IMR-90 (cell line): ENCODE results near the gene TNRC6B. TPM values are rescaled to one million over a fixed set of nuclear protein-coding genes. Genes with fewer than 3 reads are reported as not detected.

Experiments used
- ATAC-seq: fragments of 200-7000 bp; cut with Tn5 transposase; 2 replicates; pipeline ENCODE4 v1.9.1; 2020; ENCODE audit warnings: low read depth, mild to moderate bottlenecking, moderate library complexity
- BruUV-seq: library from RNA; stranded (reverse); fragments of 400-500 nt; replicated peaks from 2 replicates; lab custom pipeline; 2021; lab: Mats Ljungman, UMichigan
- CTCF ChIA-PET: fragments of 300-600 bp; formaldehyde crosslinking; extraction: SDS; loops from one replicate; lab custom pipeline; 2021; ENCODE audit warnings: antibody characterized with exemption; lab: Yijun Ruan, JAX
- POLR2A ChIA-PET: fragments of 300-600 bp; sonication (Branson Sonifier 250); formaldehyde crosslinking; loops from one replicate; lab custom pipeline; 2022; ENCODE audit warnings: antibody characterized with exemption; ENCODE audit not compliant: unreplicated experiment; lab: Charles Lee
- DNase-seq: peaks from one replicate; pipeline ENCODE4 v3.0.0; 2013
- H2AFZ ChIP-seq: replicated peaks from 2 replicates; pipeline ENCODE3; 2013; ENCODE audit warnings: low read length, mild to moderate bottlenecking; ENCODE audit not compliant: poor library complexity
- H2AK5ac ChIP-seq: 2 replicates; pipeline ENCODE4 v1.6.1; 2013; ENCODE audit warnings: low read depth, low read length, inconsistent platforms
- H2AK9ac ChIP-seq: replicated peaks from 2 replicates; pipeline ENCODE3; 2013; ENCODE audit warnings: mild to moderate bottlenecking, low read depth, low read length, moderate library complexity; ENCODE audit not compliant: poor library complexity
- H2BK120ac ChIP-seq: 2 replicates; pipeline ENCODE4 v1.6.1; 2013; ENCODE audit warnings: low read depth, low read length, inconsistent platforms
- H2BK15ac ChIP-seq: 3 replicates; pipeline ENCODE4 v1.6.1; 2013; ENCODE audit warnings: low read depth, low read length, inconsistent platforms
- H2BK20ac ChIP-seq: 2 replicates; pipeline ENCODE4 v1.6.1; 2013; ENCODE audit warnings: low read depth, mild to moderate bottlenecking, inconsistent platforms, low read length, moderate library complexity
- H2BK5ac ChIP-seq: 2 replicates; pipeline ENCODE4 v1.6.1; 2013; ENCODE audit warnings: mild to moderate bottlenecking, low read depth, low read length, inconsistent platforms; ENCODE audit not compliant: poor library complexity, severe bottlenecking
- H3K14ac ChIP-seq: replicated peaks from 2 replicates; pipeline ENCODE4 v1.6.1; 2013; ENCODE audit warnings: low read depth, low read length, inconsistent platforms
- H3K18ac ChIP-seq: 2 replicates; pipeline ENCODE4 v1.6.1; 2013; ENCODE audit warnings: low read depth, low read length, control low read depth
- H3K23ac ChIP-seq: 2 replicates; pipeline ENCODE4 v1.6.1; 2013; ENCODE audit warnings: low read depth, low read length, inconsistent platforms
- H3K27ac ChIP-seq: 2 replicates; pipeline ENCODE4 v1.5.1; 2013; ENCODE audit warnings: mild to moderate bottlenecking, control low read depth, low read length; ENCODE audit not compliant: insufficient read depth
- H3K27me3 ChIP-seq: 2 replicates; pipeline ENCODE4 v1.6.1; 2013; ENCODE audit warnings: low read length; ENCODE audit not compliant: control insufficient read depth, insufficient read depth
- H3K36me3 ChIP-seq: 2 replicates; pipeline ENCODE4 v1.6.1; 2013; ENCODE audit warnings: low read length, mixed read lengths; ENCODE audit not compliant: control insufficient read depth, insufficient read depth
- H3K4ac ChIP-seq: 2 replicates; pipeline ENCODE4 v1.6.1; 2013; ENCODE audit warnings: low read depth, low read length, inconsistent platforms
- H3K4me1 ChIP-seq: 2 replicates; pipeline ENCODE4 v1.6.1; 2013; ENCODE audit warnings: low read length, mixed read lengths; ENCODE audit not compliant: control insufficient read depth, insufficient read depth
- H3K4me2 ChIP-seq: 2 replicates; pipeline ENCODE4 v1.6.1; 2013; ENCODE audit warnings: low read depth, mild to moderate bottlenecking, control low read depth, low read length, moderate library complexity
- H3K4me3 ChIP-seq: 2 replicates; pipeline ENCODE4 v1.5.1; 2013; ENCODE audit warnings: low read depth, mild to moderate bottlenecking, control low read depth, low read length, moderate library complexity; ENCODE audit not compliant: insufficient read depth
- H3K56ac ChIP-seq: 2 replicates; pipeline ENCODE4 v1.6.1; 2013; ENCODE audit warnings: low read length, inconsistent platforms; ENCODE audit not compliant: insufficient read depth; ENCODE audit errors: extremely low read depth
- H3K79me1 ChIP-seq, 2 experiments: 2 replicates each; pipeline ENCODE4 v1.6.1; 2013; ENCODE audit warnings: low read length in 2 of 2, inconsistent platforms in 1 of 2, low read depth in 1 of 2
- H3K9ac ChIP-seq: 2 replicates; pipeline ENCODE4 v1.6.1; 2013; ENCODE audit warnings: low read depth, low read length, control low read depth
- H3K9me1 ChIP-seq: 2 replicates; pipeline ENCODE4 v1.6.1; 2013; ENCODE audit warnings: low read length, inconsistent platforms; ENCODE audit not compliant: insufficient read depth
- H3K9me3 ChIP-seq: 2 replicates; pipeline ENCODE4 v1.6.1; 2013; ENCODE audit warnings: low read length; ENCODE audit not compliant: control insufficient read depth, insufficient read depth
- H4K20me1 ChIP-seq: 2 replicates; pipeline ENCODE4 v1.6.1; 2013; ENCODE audit warnings: low read length, inconsistent platforms; ENCODE audit not compliant: insufficient read depth
- H4K5ac ChIP-seq: 2 replicates; pipeline ENCODE4 v1.6.1; 2013; ENCODE audit warnings: mild to moderate bottlenecking, low read depth, low read length, control low read depth
- H4K8ac ChIP-seq, 2 experiments: 2 replicates each; pipeline ENCODE4 v1.6.1; 2013; ENCODE audit warnings: low read depth in 2 of 2, low read length in 2 of 2, control low read depth in 1 of 2, inconsistent platforms in 1 of 2
- H4K91ac ChIP-seq: 2 replicates; pipeline ENCODE4 v1.6.1; 2013; ENCODE audit warnings: low read depth, low read length, inconsistent platforms; ENCODE audit not compliant: insufficient read depth
- CEBPB ChIP-seq: IDR thresholded peaks from 2 replicates; pipeline ENCODE4 v1.6.1; 2012; ENCODE audit warnings: low read depth, low read length, improper control_type of control experiment
- CHD1 ChIP-seq: IDR thresholded peaks from 2 replicates; pipeline ENCODE4 v1.6.1; 2012; ENCODE audit warnings: low read depth, low read length, improper control_type of control experiment
- FOS ChIP-seq: fragments of 150-350 bp; IDR thresholded peaks from 2 replicates; pipeline ENCODE4 v1.6.1; 2016; ENCODE audit warnings: low read depth, low read length
- MAZ ChIP-seq: IDR thresholded peaks from 2 replicates; pipeline ENCODE4 v1.6.1; 2012; ENCODE audit warnings: low read depth, mild to moderate bottlenecking, low read length, improper control_type of control experiment, moderate library complexity, borderline replicate concordance
- RAD21 ChIP-seq: IDR thresholded peaks from 2 replicates; pipeline ENCODE4 v1.6.1; 2012; ENCODE audit warnings: low read length, improper control_type of control experiment
- RCOR1 ChIP-seq: IDR thresholded peaks from 2 replicates; pipeline ENCODE4 v1.6.1; 2012; ENCODE audit warnings: mild to moderate bottlenecking, low read length, improper control_type of control experiment; ENCODE audit not compliant: insufficient replicate concordance
- RFX5 ChIP-seq: IDR thresholded peaks from 2 replicates; pipeline ENCODE4 v1.8.0; 2012; ENCODE audit warnings: low read depth, mild to moderate bottlenecking, low read length, moderate library complexity
- WGBS, 2 experiments: methylation state at CpG; one replicate each; pipeline versions ENCODE4 v1.1.5 to v1.1.7; 2013; ENCODE audit warnings: missing lambda C conversion rate in 2 of 2; ENCODE audit not compliant: insufficient read length in 1 of 2; ENCODE audit errors: extremely low coverage in 2 of 2; 5-methylcytosine and 5-hydroxymethylcytosine counted together
- dilution Hi-C: fragments of 300-500 bp; cut with HindIII; formaldehyde crosslinking; loops from one replicate; pipeline ENCODE4 v1.14.3; 2018; ENCODE audit warnings: low sequenced_read_pairs; ENCODE audit not compliant: unreplicated experiment
- in situ Hi-C: fragments of 300-500 bp; cut with MboI; formaldehyde crosslinking; loops from 3 replicates; pipeline ENCODE4 v1.14.3; 2019; ENCODE audit warnings: low sequenced_read_pairs, inconsistent platforms, mixed read lengths
- intact Hi-C: fragments of 100-400 bp; cut with micrococcal nuclease; formaldehyde crosslinking; loops from 2 replicates; pipeline ENCODE4 v1.10.0; 2022
- polyA plus RNA-seq, 3 experiments: library from polyadenylated mRNA; depleted of rRNA; stranded (reverse); fragments of >200 nt; gene quantifications; 2 replicates each; pipeline ENCODE4 v1.2.3, GENCODE V29; 2012; ENCODE audit warnings: low replicate concordance in 1 of 3
- total RNA-seq: library from RNA; depleted of rRNA; stranded (reverse); fragments of >200 nt; gene quantifications from 2 replicates; pipeline ENCODE4 v1.2.3, GENCODE V29; 2012
- TF ChIP-seq, protein P1 (sequence below): conservative IDR thresholded peaks from 2 replicates; pipeline ENCODE4 v1.5.1; 2012; ENCODE audit warnings: mild to moderate bottlenecking, low read depth, low read length, improper control_type of control experiment

The TNRC6B gene
- total and polyA plus RNA-seq, 2 of the 4 experiments (the other 2 are of a cell fraction): 3.9 to 17.0 TPM

DNA sequence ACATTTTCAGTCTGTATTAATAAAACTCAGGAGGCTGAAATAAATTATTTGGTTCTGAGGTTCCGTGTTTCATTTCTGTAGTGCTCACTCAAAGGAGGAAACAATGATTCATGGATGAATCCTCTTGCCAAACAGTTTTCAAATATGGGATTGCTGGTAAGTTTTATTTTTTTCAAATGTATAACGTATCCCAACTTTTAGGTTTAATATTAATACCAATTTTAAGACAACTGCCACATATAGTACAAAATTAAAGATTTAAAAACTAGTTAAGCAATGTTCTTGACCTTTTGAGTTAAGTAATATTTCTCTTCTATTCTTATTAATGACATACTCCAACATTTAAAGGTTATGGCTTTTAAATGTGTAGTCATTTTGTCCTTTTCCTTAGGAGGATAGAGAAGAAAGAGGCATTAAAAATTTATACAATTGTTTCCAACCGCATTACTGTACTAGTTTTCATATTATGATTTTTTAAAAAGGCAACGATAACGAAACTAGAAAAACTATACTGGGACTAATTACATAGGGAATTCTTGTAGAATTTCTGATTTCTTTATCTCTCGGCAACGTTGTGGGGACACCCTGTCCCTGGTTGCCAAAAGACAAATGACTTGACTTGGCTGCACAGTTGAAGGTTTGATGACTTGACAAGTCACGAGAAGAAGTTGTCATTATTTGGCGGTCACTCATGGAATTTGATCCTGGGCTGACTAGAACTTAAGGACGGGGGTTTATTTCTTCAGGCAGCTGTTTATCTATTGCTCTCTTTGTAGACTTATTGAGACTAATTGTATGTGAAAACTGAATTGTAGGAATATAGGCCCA lies 99.5 kb downstream of the TNRC6B start:
- Histone ChIP-seq H3K9me1 (peaks cover 2% of the 10 kb centered on the region), H3K9me3 (no peaks in the 10 kb centered on the region), H3K56ac (peak overlapping the region; percentile 54; the same call in 1 of the 2 replicates), H2BK120ac (no peak overlapping the region), H3K23ac (peak overlapping the region; percentile 59; the same call in 1 of the 2 replicates), H4K20me1 (0 out of 2 replicates have a peak, but pooled peaks cover 2% of the 10 kb centered on the region), H2AK5ac (peak overlapping the region; percentile 91), H4K8ac (peak overlapping the region; percentile 31 to 50; a peak in 2 of 4 replicates), H2AK9ac (no peak overlapping the region), H2BK20ac (no peak overlapping the region; the same call in 1 of the 2 replicates), H3K14ac (peak overlapping the region; percentile 88), H2AFZ (peak overlapping the region; percentile 75), H3K79me1 (peaks cover 8 to 19% of the 10 kb centered on the region in 2 experiments), H2BK15ac (peak overlapping the region; percentile 94; the same call in 2 of the 3 replicates), H3K27ac (peak overlapping the region; percentile 73), H3K4ac (peak overlapping the region; percentile 68), H3K9ac (peak overlapping the region; percentile 75; the same call in 1 of the 2 replicates), H3K18ac (peak overlapping the region; percentile 88), H3K4me1 (peaks cover 2% of the 10 kb centered on the region; the same call in 1 of the 2 replicates), H3K4me3 (peak overlapping the region; percentile 75), H3K27me3 (no peaks in the 10 kb centered on the region), H4K91ac (peak overlapping the region; percentile 63; the same call in 1 of the 2 replicates), H2BK5ac (peak overlapping the region; percentile 84), H4K5ac (0 out of 2 replicates have a peak overlapping the region, but pooled peaks have one; percentile 86), H3K4me2 (peak overlapping the region; percentile 92), H3K36me3 (peaks cover 24% of the 10 kb centered on the region)
- TF ChIP-seq RFX5 (no peak), RAD21 (no peak), MAZ (no peak), CEBPB (0 out of 2 replicates have a peak, but pooled peaks have one; percentile 24), CHD1 (no peak), FOS (no peak), RCOR1 (no peak)
- TF ChIP-seq, protein P1, sequence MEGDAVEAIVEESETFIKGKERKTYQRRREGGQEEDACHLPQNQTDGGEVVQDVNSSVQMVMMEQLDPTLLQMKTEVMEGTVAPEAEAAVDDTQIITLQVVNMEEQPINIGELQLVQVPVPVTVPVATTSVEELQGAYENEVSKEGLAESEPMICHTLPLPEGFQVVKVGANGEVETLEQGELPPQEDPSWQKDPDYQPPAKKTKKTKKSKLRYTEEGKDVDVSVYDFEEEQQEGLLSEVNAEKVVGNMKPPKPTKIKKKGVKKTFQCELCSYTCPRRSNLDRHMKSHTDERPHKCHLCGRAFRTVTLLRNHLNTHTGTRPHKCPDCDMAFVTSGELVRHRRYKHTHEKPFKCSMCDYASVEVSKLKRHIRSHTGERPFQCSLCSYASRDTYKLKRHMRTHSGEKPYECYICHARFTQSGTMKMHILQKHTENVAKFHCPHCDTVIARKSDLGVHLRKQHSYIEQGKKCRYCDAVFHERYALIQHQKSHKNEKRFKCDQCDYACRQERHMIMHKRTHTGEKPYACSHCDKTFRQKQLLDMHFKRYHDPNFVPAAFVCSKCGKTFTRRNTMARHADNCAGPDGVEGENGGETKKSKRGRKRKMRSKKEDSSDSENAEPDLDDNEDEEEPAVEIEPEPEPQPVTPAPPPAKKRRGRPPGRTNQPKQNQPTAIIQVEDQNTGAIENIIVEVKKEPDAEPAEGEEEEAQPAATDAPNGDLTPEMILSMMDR: no peak
- intact Hi-C loops (loop anchor here (2.0 kb wide), 2 partner anchors 70 to 98 kb away; partner anchors contain the start of gene ADSL), dilution Hi-C loops (no loop called here), in situ Hi-C loops (no loop called here)
- POLR2A ChIA-PET: interaction anchor here (1.0 kb wide), 1 partner anchor 8 kb away, joined by 3 read pairs; no protein-coding TSS in a partner anchor
- BruUV-seq: no TSS peak
- CTCF ChIA-PET: interaction anchor here (1.0 kb wide), 1 partner anchor 126 kb away, joined by 6 read pairs; no protein-coding TSS in a partner anchor
- peak; percentile 56 for ATAC-seq
- 0% methylated on average over 1 of the region's 10 CpGs; no CpG with 5 or more reads in 1 of the 2 experiments for WGBS, 2 experiments
- DNase-seq: peak; percentile 51
